ENCODE results near the gene AKAP9.

The AKAP9 gene

GRCh38 chr7:92158660-92159575 is 218.3 kb downstream of the AKAP9 start:
- H3K27ac Mint-ChIP-seq: no peak overlapping the region
- CTCF ChIA-PET: no interaction called here
- no peaks in the 10 kb centered on the region for H3K9me3 Mint-ChIP-seq
- DNase-seq: no peak
- H3K4me1 Mint-ChIP-seq: peaks cover 2% of the 10 kb centered on the region
- no peak overlapping the region for H3K4me3 Mint-ChIP-seq
- H3K27me3 Mint-ChIP-seq: peaks cover 14% of the 10 kb centered on the region
- no peaks in the 10 kb centered on the region for H3K36me3 Mint-ChIP-seq
